Ishikawa (cell line): Measurements from ENCODE around the gene SERINC3.

Source experiments
- CEBPB ChIP-seq: IDR thresholded peaks from 2 replicates; pipeline ENCODE4 v1.6.1; 2012
- EP300 ChIP-seq: IDR thresholded peaks from 2 replicates; pipeline ENCODE4 v1.6.1; 2012; ENCODE audit warnings: borderline replicate concordance
- MAX ChIP-seq: IDR thresholded peaks from 2 replicates; pipeline ENCODE4 v1.6.1; 2012
- RAD21 ChIP-seq: IDR thresholded peaks from 2 replicates; pipeline ENCODE4 v1.6.1; 2012; ENCODE audit warnings: low read depth
- TAF1 ChIP-seq: IDR thresholded peaks from 2 replicates; pipeline ENCODE4 v1.6.1; 2012; ENCODE audit warnings: low read depth, mild to moderate bottlenecking
- YY1 ChIP-seq: IDR thresholded peaks from 2 replicates; pipeline ENCODE4 v1.6.1; 2012; ENCODE audit warnings: low read depth

GRCh38 chr20:44561876-44562275 lies 40.0 kb upstream of the SERINC3 start:
- TF ChIP-seq YY1 = no peak
- no peak for TF ChIP-seq EP300
- no peak for TF ChIP-seq MAX
- no peak for TF ChIP-seq RAD21
- TF ChIP-seq CEBPB = no peak
- no peak for TF ChIP-seq TAF1
